Lung (tissue), 12 donors: ENCODE data around the gene CYB5R4. TPM values are rescaled to one million over a fixed set of nuclear protein-coding genes. Genes with fewer than 3 reads are reported as not detected.

Experiments
- ATAC-seq: fragments of 200-7000 bp; cut with Tn5 transposase; one replicate; pipeline ENCODE4 v1.9.1; 2020; ENCODE audit warnings: moderate number of reproducible peaks; ENCODE audit not compliant: insufficient read depth, low FRiP score
- DNase-seq, 3 donors: peaks; one replicate each; pipeline ENCODE4 v3.0.0-alpha.2; 2013 to 2017
- H3K27ac ChIP-seq, 2 donors: one replicate each; pipeline ENCODE4 v1.5.1; 2013; ENCODE audit warnings: mild to moderate bottlenecking in 2 of 2, moderate library complexity in 2 of 2, control low read depth in 1 of 2, inconsistent platforms in 1 of 2, low read depth in 1 of 2, low read length in 1 of 2
- H3K27me3 ChIP-seq, 3 donors: one replicate each; pipeline ENCODE4 v1.5.1; 2013; ENCODE audit warnings: low read length in 2 of 3; ENCODE audit not compliant: control insufficient read depth in 3 of 3, insufficient read depth in 3 of 3
- H3K36me3 ChIP-seq, 4 donors: one replicate each; pipeline ENCODE4 v1.5.1; 2013; ENCODE audit warnings: low read length in 4 of 4, mild to moderate bottlenecking in 1 of 4, moderate library complexity in 1 of 4; ENCODE audit not compliant: control insufficient read depth in 4 of 4, insufficient read depth in 4 of 4
- H3K4me1 ChIP-seq, 5 donors: one replicate each; pipeline ENCODE4 v1.5.1; 2013; ENCODE audit warnings: low read length in 5 of 5, mild to moderate bottlenecking in 2 of 5, moderate library complexity in 1 of 5; ENCODE audit not compliant: control insufficient read depth in 5 of 5, insufficient read depth in 5 of 5
- H3K4me3 ChIP-seq: one replicate; pipeline ENCODE4 v1.5.1; 2013; ENCODE audit warnings: mild to moderate bottlenecking, control low read depth, moderate library complexity
- H3K9ac ChIP-seq, 2 donors: one replicate each; pipeline ENCODE4 v1.5.1; 2013; ENCODE audit warnings: low read length in 2 of 2, control low read depth in 1 of 2; ENCODE audit not compliant: insufficient read depth in 1 of 2
- H3K9me3 ChIP-seq, 4 donors: one replicate each; pipeline ENCODE4 v1.5.1; 2013; ENCODE audit warnings: low read length in 3 of 4, mild to moderate bottlenecking in 1 of 4, moderate library complexity in 1 of 4; ENCODE audit not compliant: control insufficient read depth in 4 of 4, insufficient read depth in 3 of 4
- CTCF ChIP-seq: IDR thresholded peaks from 2 replicates; pipeline ENCODE4 v1.5.1; 2012; ENCODE audit warnings: mild to moderate bottlenecking; ENCODE audit errors: control extremely low read depth, extremely low read depth
- WGBS, 2 donors: extraction: QIAGEN DNeasy Blood & Tissue Kit; methylation state at CpG; one replicate each; pipeline ENCODE4 v1.1.7; 2013; 5-methylcytosine and 5-hydroxymethylcytosine counted together
- polyA plus RNA-seq, 2 donors: library from polyadenylated mRNA; stranded (reverse); fragments of 200-250 nt; gene quantifications; one replicate each; pipeline ENCODE4 v1.2.1, GENCODE V29; 2013
- total RNA-seq, 2 donors: library from RNA; depleted of rRNA in 1 of 2; stranded (reverse); fragments of >200 nt in 1 of 2; gene quantifications; one replicate each; pipeline ENCODE4 v1.2.1, GENCODE V29; 2014 to 2021
- donor health status: control.
- donor health status: control.
- donor health status: Bipolar disorder and iron deficiency.
- donor health status: healthy.
- donor health status: DM: yes; HTN: yes; CAD: no.

Gene CYB5R4
- total and polyA plus RNA-seq, 4 donors: 4.6 to 41.4 (median 24.9) TPM

- WGBS, 2 donors: 74 to 82% methylated on average over 2 of the region's 2 CpGs
- Histone ChIP-seq H3K4me1 (no peaks in the 10 kb centered on the region), H3K9me3 (no peaks in the 10 kb centered on the region), H3K27me3 (no peaks in the 10 kb centered on the region), H3K4me3 (no peak overlapping the region), H3K27ac (no peak overlapping the region), H3K9ac (no peak overlapping the region), H3K36me3 (no peaks in the 10 kb centered on the region)
- no peak for TF ChIP-seq CTCF
- ATAC-seq (no peak), DNase-seq (no peak)
Measured at GRCh38 chr6:84002226-84002625, 142.7 kb downstream of the CYB5R4 start.

GRCh38 chr6:84003131-84003530 lies 143.6 kb downstream of the CYB5R4 start:
- 50 to 79% methylated on average over 1 of the region's 1 CpG for WGBS, 2 donors
- Histone ChIP-seq H3K36me3 (no peaks in the 10 kb centered on the region), H3K4me3 (no peak overlapping the region), H3K4me1 (no peaks in the 10 kb centered on the region), H3K9me3 (no peaks in the 10 kb centered on the region), H3K9ac (no peak overlapping the region), H3K27me3 (no peaks in the 10 kb centered on the region), H3K27ac (no peak overlapping the region)
- no peak for ATAC-seq
- DNase-seq: no peak
- no peak for TF ChIP-seq CTCF

- no peak for TF ChIP-seq CTCF
- H3K9ac ChIP-seq: no peak overlapping the region
- no peak overlapping the region for H3K27ac ChIP-seq
- DNase-seq (no peak), ATAC-seq (no peak)
- no peaks in the 10 kb centered on the region for H3K36me3 ChIP-seq
- WGBS, 2 donors: 85 to 88% methylated on average over 4 of the region's 4 CpGs
- H3K4me3 ChIP-seq: no peak overlapping the region
- no peaks in the 10 kb centered on the region for H3K4me1 ChIP-seq
- no peaks in the 10 kb centered on the region for H3K9me3 ChIP-seq
- no peaks in the 10 kb centered on the region for H3K27me3 ChIP-seq
Measured at GRCh38 chr6:84003654-84004053, 144.2 kb downstream of the CYB5R4 start.

GRCh38 chr6:84007871-84008270 lies 148.4 kb downstream of the CYB5R4 start:
- 61 to 76% methylated on average over 5 of the region's 5 CpGs for WGBS, 2 donors
- TF ChIP-seq CTCF: no peak
- ATAC-seq (no peak), DNase-seq (no peak)
- H3K9ac ChIP-seq: no peak overlapping the region
- H3K27me3 ChIP-seq: no peaks in the 10 kb centered on the region
- H3K4me3 ChIP-seq: no peak overlapping the region
- H3K36me3 ChIP-seq: no peaks in the 10 kb centered on the region
- no peaks in the 10 kb centered on the region for H3K9me3 ChIP-seq
- no peak overlapping the region for H3K27ac ChIP-seq
- H3K4me1 ChIP-seq: no peaks in the 10 kb centered on the region
